GM10266 (cell line): ENCODE data around the gene SSH2.

Source experiments
- DNase-seq: peaks from one replicate; pipeline ENCODE4 v3.0.0; 2012; ENCODE audit errors: extremely low spot score
- TF ChIP-seq, protein P1 (sequence below): IDR thresholded peaks from 2 replicates; pipeline ENCODE4 v1.5.1; 2012; ENCODE audit warnings: mild to moderate bottlenecking, low read depth; ENCODE audit not compliant: control insufficient read depth, insufficient read depth; ENCODE audit errors: missing control alignments

Gene SSH2, protein sequence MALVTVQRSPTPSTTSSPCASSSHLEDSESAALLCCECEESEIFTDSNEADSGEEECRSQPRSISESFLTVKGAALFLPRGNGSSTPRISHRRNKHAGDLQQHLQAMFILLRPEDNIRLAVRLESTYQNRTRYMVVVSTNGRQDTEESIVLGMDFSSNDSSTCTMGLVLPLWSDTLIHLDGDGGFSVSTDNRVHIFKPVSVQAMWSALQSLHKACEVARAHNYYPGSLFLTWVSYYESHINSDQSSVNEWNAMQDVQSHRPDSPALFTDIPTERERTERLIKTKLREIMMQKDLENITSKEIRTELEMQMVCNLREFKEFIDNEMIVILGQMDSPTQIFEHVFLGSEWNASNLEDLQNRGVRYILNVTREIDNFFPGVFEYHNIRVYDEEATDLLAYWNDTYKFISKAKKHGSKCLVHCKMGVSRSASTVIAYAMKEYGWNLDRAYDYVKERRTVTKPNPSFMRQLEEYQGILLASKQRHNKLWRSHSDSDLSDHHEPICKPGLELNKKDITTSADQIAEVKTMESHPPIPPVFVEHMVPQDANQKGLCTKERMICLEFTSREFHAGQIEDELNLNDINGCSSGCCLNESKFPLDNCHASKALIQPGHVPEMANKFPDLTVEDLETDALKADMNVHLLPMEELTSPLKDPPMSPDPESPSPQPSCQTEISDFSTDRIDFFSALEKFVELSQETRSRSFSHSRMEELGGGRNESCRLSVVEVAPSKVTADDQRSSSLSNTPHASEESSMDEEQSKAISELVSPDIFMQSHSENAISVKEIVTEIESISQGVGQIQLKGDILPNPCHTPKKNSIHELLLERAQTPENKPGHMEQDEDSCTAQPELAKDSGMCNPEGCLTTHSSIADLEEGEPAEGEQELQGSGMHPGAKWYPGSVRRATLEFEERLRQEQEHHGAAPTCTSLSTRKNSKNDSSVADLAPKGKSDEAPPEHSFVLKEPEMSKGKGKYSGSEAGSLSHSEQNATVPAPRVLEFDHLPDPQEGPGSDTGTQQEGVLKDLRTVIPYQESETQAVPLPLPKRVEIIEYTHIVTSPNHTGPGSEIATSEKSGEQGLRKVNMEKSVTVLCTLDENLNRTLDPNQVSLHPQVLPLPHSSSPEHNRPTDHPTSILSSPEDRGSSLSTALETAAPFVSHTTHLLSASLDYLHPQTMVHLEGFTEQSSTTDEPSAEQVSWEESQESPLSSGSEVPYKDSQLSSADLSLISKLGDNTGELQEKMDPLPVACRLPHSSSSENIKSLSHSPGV (N-terminal part only)

DNA sequence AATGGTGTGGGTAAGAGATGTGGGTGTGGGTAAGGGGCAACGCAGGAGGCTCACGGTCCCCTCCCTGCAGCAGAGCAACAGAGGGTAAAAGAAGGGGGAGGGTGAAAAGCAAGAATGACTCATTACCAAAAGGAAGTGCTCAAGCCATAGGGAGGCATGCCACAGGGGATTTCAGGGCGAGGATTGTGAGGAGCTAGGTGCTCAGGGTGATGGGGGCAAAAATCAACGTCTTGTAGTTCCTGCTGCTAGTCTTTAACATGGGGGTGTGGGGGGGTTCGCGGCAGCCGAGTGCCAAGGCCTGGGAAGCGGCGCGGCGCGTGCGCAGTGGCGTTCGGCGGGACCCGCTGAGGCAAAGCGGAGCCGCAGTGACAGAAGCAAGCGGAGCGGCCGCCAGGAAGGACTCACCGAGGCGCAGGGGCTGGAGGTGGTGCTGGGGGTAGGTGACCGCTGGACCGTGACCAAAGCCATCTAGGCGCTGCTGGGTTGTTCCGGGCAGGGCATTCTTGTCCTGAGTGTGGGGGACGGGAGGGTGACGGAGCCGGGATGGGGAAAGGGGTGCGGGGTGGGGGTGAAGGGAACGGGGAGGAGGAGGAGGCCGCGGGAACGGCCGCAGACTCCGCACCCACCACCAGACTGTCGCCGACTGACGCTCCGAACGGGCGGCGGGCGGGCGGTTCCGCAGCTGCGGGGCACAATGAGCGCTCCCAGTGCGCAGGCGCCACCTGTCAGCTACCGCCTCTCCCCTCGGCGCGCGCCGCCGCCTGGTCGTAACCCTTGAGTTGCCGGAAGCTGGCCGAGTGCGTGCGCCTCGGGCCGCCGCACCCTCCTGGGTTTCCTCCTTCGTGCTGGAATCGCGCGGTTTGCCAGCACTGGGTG lies at the start of gene SSH2:
TSS of gene SSH2 (minus strand) at position 696 of the 876 bp plus-strand sequence. CDS start at position 468, 228 bp downstream.
- TF ChIP-seq, protein P1, sequence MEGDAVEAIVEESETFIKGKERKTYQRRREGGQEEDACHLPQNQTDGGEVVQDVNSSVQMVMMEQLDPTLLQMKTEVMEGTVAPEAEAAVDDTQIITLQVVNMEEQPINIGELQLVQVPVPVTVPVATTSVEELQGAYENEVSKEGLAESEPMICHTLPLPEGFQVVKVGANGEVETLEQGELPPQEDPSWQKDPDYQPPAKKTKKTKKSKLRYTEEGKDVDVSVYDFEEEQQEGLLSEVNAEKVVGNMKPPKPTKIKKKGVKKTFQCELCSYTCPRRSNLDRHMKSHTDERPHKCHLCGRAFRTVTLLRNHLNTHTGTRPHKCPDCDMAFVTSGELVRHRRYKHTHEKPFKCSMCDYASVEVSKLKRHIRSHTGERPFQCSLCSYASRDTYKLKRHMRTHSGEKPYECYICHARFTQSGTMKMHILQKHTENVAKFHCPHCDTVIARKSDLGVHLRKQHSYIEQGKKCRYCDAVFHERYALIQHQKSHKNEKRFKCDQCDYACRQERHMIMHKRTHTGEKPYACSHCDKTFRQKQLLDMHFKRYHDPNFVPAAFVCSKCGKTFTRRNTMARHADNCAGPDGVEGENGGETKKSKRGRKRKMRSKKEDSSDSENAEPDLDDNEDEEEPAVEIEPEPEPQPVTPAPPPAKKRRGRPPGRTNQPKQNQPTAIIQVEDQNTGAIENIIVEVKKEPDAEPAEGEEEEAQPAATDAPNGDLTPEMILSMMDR, result peak; percentile 24
- DNase-seq, result peak; percentile 85

DNA sequence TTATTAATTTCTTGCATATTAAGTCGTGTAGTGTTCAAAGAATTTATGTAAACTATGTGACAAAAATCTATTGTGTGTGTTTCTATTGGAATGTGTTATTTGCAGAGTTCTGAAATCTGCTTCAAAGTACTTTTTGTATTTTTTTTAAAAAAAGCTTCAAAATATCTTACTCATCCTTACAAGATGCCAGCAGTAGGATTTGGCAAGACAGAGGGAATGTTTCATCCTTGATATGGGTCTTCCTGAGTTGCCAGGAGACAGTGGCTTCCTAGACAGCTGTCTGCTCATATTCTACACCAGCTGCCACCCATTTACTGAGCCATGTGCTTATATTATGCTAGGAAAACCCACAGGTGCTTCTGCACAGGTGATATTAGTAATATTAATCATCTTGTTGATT lies 47.8 kb upstream of the SSH2 start:
- TF ChIP-seq, protein P1, result no peak
- DNase-seq, result no peak

DNA sequence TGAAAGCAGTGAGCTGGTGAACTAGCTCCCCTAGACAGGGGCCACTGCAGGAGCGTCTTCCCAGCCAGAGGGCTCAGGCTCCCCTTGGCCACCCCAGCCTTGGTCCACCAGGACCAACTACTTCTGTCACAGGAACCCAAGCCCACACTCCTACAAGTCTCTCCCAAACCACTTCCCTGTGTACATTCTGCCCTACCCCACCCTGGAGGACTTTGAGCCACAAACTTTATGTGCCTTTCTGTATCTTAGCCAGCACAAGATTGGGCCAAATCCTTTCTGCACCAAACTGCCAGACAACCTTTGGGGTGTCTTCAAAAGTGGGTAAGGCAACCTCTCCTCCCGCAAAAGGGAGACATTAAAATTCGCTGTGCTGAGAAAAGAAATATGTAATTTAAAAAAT lies 43.0 kb upstream of the SSH2 start:
- DNase-seq, result no peak
- TF ChIP-seq, protein P1, result no peak

DNA sequence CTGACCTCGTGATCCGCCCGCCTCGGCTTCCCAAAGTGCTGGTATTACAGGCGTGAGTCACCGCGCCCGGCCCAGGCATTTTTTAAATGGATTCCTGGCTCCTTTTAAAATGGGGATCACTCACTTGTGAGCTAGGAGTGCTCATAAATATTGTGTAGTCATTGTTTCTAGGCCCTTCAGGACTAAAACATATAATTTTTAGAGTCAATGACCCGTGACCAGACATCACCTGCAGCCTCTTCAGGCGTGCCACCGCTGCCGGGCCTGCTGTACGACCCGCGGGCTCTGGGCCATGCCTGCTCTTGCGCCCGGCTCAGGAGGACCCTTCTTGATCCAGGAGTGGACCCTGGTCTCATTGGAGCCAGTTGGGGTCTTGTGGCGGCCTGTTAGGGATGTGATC lies 42.2 kb upstream of the SSH2 start:
- DNase-seq, result no peak
- TF ChIP-seq, protein P1, result no peak

DNA sequence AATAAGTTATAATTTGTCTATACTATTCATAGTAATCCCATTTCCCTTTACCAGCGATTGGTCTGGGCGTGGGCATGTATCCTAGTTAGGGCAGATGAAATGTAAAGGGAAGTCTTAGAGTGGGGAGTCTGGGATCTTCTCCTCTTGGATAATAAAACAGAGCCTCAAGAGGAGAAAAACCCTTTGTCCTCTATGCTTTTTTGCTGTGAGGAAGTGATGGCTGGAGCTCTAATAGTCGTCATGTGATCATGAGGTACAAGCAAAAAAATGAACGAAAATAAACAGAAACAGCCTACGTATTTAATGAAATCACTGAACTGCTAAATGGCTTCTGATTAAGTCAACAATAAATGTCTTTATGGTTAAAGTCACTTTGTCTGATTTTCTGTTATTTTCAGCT lies 38.2 kb upstream of the SSH2 start:
- DNase-seq, result no peak
- TF ChIP-seq, protein P1, result no peak

DNA sequence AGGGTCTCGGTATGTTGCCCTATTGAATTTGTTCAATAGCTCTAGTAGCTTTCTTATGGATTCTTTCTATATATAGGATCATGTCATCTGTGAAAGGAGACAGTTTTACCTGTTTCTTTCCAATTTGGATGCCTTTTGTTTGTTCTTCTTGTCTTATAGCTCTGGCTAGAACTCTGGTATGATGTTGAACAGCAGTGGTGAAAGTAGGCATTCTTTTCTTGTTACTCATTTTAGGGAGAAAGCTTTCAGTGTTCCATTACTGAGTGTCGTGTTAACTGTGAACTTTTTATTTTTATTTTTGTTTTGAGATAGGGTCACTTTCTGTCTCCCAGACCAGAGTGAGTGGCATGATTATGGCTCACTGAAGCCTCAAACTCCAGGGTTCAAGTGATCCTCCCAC lies 32.6 kb upstream of the SSH2 start:
- no peak for DNase-seq
- TF ChIP-seq, protein P1, result no peak
